ENCODE results near the gene IL23A. TPM values are rescaled to one million over a fixed set of nuclear protein-coding genes. Genes with fewer than 3 reads are reported as not detected.

The IL23A gene
- total and polyA plus RNA-seq, 2 of the 13 experiments (the other 11 are each of a cell fraction or from before 2014, with no cell fraction given) = 0.33 to 0.35 TPM

GRCh38 chr12:56315622-56316473, 22.8 kb upstream of the IL23A start, which contains the start of gene CNPY2 (continued):
- TF ChIP-seq REST (IDR thresholded peaks at IDR 0.05; ENCODE audit: borderline replicate concordance in 1 of 2, low read depth in 1 of 2, low read length in 2 of 2) = no peak
- 0 out of 2 replicates have a peak, but pooled peaks have one; percentile 76 for TF ChIP-seq ZBTB42 (CRISPR knock-in tag; IDR thresholded peaks at IDR 0.05)
- peak; percentile 94 for TF ChIP-seq YEATS2 (CRISPR knock-in tag; IDR thresholded peaks at IDR 0.05; ENCODE audit: borderline replicate concordance)
- TF ChIP-seq ZNF746 (CRISPR knock-in tag; IDR thresholded peaks at IDR 0.05) = 0 out of 2 replicates have a peak, but pooled peaks have one; percentile 61
- TF ChIP-seq ZNF737 (CRISPR knock-in tag; IDR thresholded peaks at IDR 0.05; ENCODE audit: borderline replicate concordance) = no peak
- TF ChIP-seq ZNF704 (CRISPR knock-in tag; IDR thresholded peaks at IDR 0.05; ENCODE audit: borderline replicate concordance) = peak; percentile 70; the same call in 1 of the 2 replicates
- peak; percentile 59; the same call in 1 of the 2 replicates for TF ChIP-seq NCOA1 (CRISPR knock-in tag; IDR thresholded peaks at IDR 0.05)
- no peak for TF ChIP-seq ZNF674 (CRISPR knock-in tag; IDR thresholded peaks at IDR 0.05; ENCODE audit: low read depth)
- TF ChIP-seq KAT7 (CRISPR knock-in tag; IDR thresholded peaks at IDR 0.05; ENCODE audit: borderline replicate concordance) = no peak
- TF ChIP-seq ETV5 (CRISPR knock-in tag; IDR thresholded peaks at IDR 0.05; ENCODE audit: borderline replicate concordance) = 0 out of 2 replicates have a peak, but pooled peaks have one; percentile 8
- peak; percentile 92 for TF ChIP-seq HES4 (CRISPR knock-in tag; IDR thresholded peaks at IDR 0.05; ENCODE audit: borderline replicate concordance)
- TF ChIP-seq ZNF18 (CRISPR knock-in tag; IDR thresholded peaks at IDR 0.05; ENCODE audit: insufficient replicate concordance) = no peak
- TF ChIP-seq ZNF772 (CRISPR knock-in tag; IDR thresholded peaks at IDR 0.05) = peak; percentile 85
- peak; percentile 99 for TF ChIP-seq ZNF335 (CRISPR knock-in tag; IDR thresholded peaks at IDR 0.05)
- TF ChIP-seq ZNF580 (CRISPR knock-in tag; IDR thresholded peaks at IDR 0.05; ENCODE audit: borderline replicate concordance, low read depth) = 0 out of 2 replicates have a peak, but pooled peaks have one; percentile 14
- peak; percentile 51; the same call in 1 of the 2 replicates for TF ChIP-seq RFXANK (CRISPR knock-in tag; IDR thresholded peaks at IDR 0.05)
- no peak for TF ChIP-seq PHF5A (CRISPR knock-in tag; IDR thresholded peaks at IDR 0.05; ENCODE audit: low read depth, unreplicated experiment)
- no peak for TF ChIP-seq ZNF17 (CRISPR knock-in tag; IDR thresholded peaks at IDR 0.05)
- TF ChIP-seq THAP11 (CRISPR knock-in tag; IDR thresholded peaks at IDR 0.05) = peak; percentile 98
- TF ChIP-seq ZNF629 (CRISPR knock-in tag; conservative IDR thresholded peaks at IDR 0.05) = no peak

Data from HepG2 (cell line).